CD4-positive, alpha-beta memory T cell (primary cell): ENCODE measurements around the gene NLRC4. TPM values are rescaled to one million over a fixed set of nuclear protein-coding genes. Genes with fewer than 3 reads are reported as not detected.

Source experiments
- CTCF ChIA-PET: fragments of 350-600 bp; sonication (Branson Sonifier 250); formaldehyde crosslinking; loops from one replicate; lab custom pipeline; 2021; ENCODE audit warnings: inconsistent platforms; ENCODE audit not compliant: partially characterized antibody; lab: Charles Lee
- POLR2A ChIA-PET: fragments of 350-600 bp; sonication (Branson Sonifier 250); formaldehyde crosslinking; loops from one replicate; lab custom pipeline; 2021; ENCODE audit not compliant: partially characterized antibody; lab: Charles Lee
- DNase-seq, 5 donors: peaks; one replicate each; pipeline versions ENCODE4 v3.0.0 to v3.0.0-alpha.2; 2020 to 2022; ENCODE audit warnings: mixed read lengths in 1 of 5
- H3K27ac ChIP-seq: one replicate; pipeline ENCODE4 v1.7.0; 2013; ENCODE audit warnings: low read depth, low read length
- H3K27me3 ChIP-seq: 2 replicates; pipeline ENCODE4 v1.7.0; 2013; ENCODE audit warnings: mild to moderate bottlenecking, low read length, moderate library complexity; ENCODE audit not compliant: insufficient read depth
- H3K36me3 ChIP-seq: 2 replicates; pipeline ENCODE4 v1.7.0; 2013; ENCODE audit warnings: mild to moderate bottlenecking, low read length, moderate library complexity; ENCODE audit not compliant: insufficient read depth
- H3K4me1 ChIP-seq: 2 replicates; pipeline ENCODE4 v1.7.0; 2013; ENCODE audit warnings: mild to moderate bottlenecking, low read length, moderate library complexity; ENCODE audit not compliant: insufficient read depth
- H3K4me3 ChIP-seq, 2 donors: one replicate each; pipeline ENCODE4 v1.7.0; 2013; ENCODE audit warnings: low read length in 2 of 2, mild to moderate bottlenecking in 1 of 2
- H3K9me3 ChIP-seq, 2 donors: one replicate each; pipeline ENCODE4 v1.7.0; 2013; ENCODE audit warnings: low read length in 2 of 2, control low read depth in 1 of 2; ENCODE audit not compliant: control insufficient read depth in 1 of 2
- H3K27ac Mint-ChIP-seq, 7 donors: one replicate each; pipeline ENCODE4 v1.8.0; 2020 to 2021; ENCODE audit warnings: mixed read lengths in 7 of 7, mild to moderate bottlenecking in 6 of 7, inconsistent platforms in 3 of 7, moderate library complexity in 3 of 7
- H3K27me3 Mint-ChIP-seq, 2 donors: one replicate each; pipeline ENCODE4 v1.8.0; 2020 to 2021; ENCODE audit warnings: mixed read lengths in 2 of 2
- H3K36me3 Mint-ChIP-seq, 2 donors: one replicate each; pipeline ENCODE4 v1.8.0; 2020 to 2021; ENCODE audit warnings: mixed read lengths in 2 of 2, inconsistent platforms in 1 of 2, mild to moderate bottlenecking in 1 of 2
- H3K4me1 Mint-ChIP-seq, 4 donors: one replicate each; pipeline ENCODE4 v1.8.0; 2020 to 2021; ENCODE audit warnings: mixed read lengths in 4 of 4, mild to moderate bottlenecking in 1 of 4
- H3K4me3 Mint-ChIP-seq, 8 donors: one replicate each; pipeline ENCODE4 v1.8.0; 2020 to 2021; ENCODE audit warnings: mixed read lengths in 8 of 8, mild to moderate bottlenecking in 7 of 8, moderate library complexity in 6 of 8, inconsistent platforms in 3 of 8
- H3K9me3 Mint-ChIP-seq, 8 donors: one replicate each; pipeline ENCODE4 v1.8.0; 2020 to 2021; ENCODE audit warnings: mixed read lengths in 8 of 8, mild to moderate bottlenecking in 5 of 8, inconsistent platforms in 3 of 8, moderate library complexity in 1 of 8
- intact Hi-C: fragments of 100-400 bp; cut with micrococcal nuclease; formaldehyde crosslinking; loops from one replicate; pipeline ENCODE4 v1.15.1; 2023
- polyA plus RNA-seq, 2 donors: library from polyadenylated mRNA; unstranded; fragments of 300-500 nt; fragmentation: Illumina TruSeq; gene quantifications; one replicate each; pipeline ENCODE4 v1.2.3, GENCODE V29; 2021
- total RNA-seq, 2 experiments: library from RNA; stranded (reverse); gene quantifications; one replicate each; pipeline ENCODE4 v1.2.3, GENCODE V29; 2021

Gene NLRC4
- total and polyA plus RNA-seq, 4 experiments from 2014 or later, result 0.11 to 0.24 (median 0.20) TPM; not detected in 1

- CTCF ChIA-PET, result no interaction called here
- Histone ChIP-seq H3K27me3 (no peaks in the 10 kb centered on the region), H3K4me3 (no peak overlapping the region), H3K27ac (no peak overlapping the region), H3K9me3 (no peaks in the 10 kb centered on the region), H3K4me1 (no peaks in the 10 kb centered on the region), H3K36me3 (no peaks in the 10 kb centered on the region)
- no peak overlapping the region for H3K4me3 Mint-ChIP-seq
- intact Hi-C loops, result no loop called here
- H3K27ac Mint-ChIP-seq, result no peak overlapping the region
- no peaks in the 10 kb centered on the region for H3K9me3 Mint-ChIP-seq
- no peak for DNase-seq
- H3K27me3 Mint-ChIP-seq, result peaks cover 1 to 3% of the 10 kb centered on the region in 2 donors
- POLR2A ChIA-PET, result no interaction called here
- peaks cover 0 to 1% (median 0%) of the 10 kb centered on the region in 4 donors for H3K4me1 Mint-ChIP-seq
- H3K36me3 Mint-ChIP-seq, result no peaks in the 10 kb centered on the region
These were observed 6.4 kb upstream of the NLRC4 start for GRCh38 chr2:32271063-32271462.

GRCh38 chr2:32262105-32262504 is 2.6 kb downstream of the NLRC4 start:
- H3K27me3 ChIP-seq, result no peaks in the 10 kb centered on the region
- no peaks in the 10 kb centered on the region for H3K9me3 ChIP-seq
- H3K4me3 ChIP-seq, result no peak overlapping the region
- no peaks in the 10 kb centered on the region for H3K36me3 ChIP-seq
- intact Hi-C loops, result no loop called here
- no peak overlapping the region for H3K27ac ChIP-seq
- peaks cover 4% of the 10 kb centered on the region for H3K4me1 ChIP-seq
- DNase-seq, result no peak
- peaks cover 0 to 4% of the 10 kb centered on the region in 2 donors for H3K27me3 Mint-ChIP-seq
- no peaks in the 10 kb centered on the region for H3K9me3 Mint-ChIP-seq
- no peaks in the 10 kb centered on the region for H3K36me3 Mint-ChIP-seq
- H3K4me1 Mint-ChIP-seq, result peaks cover 2 to 5% (median 4%) of the 10 kb centered on the region in 4 donors
- no peak overlapping the region for H3K4me3 Mint-ChIP-seq
- ChIA-PET CTCF (no interaction called here), POLR2A (no interaction called here)
- peak overlapping the region in 1 of 7 donors; percentile 18 for H3K27ac Mint-ChIP-seq

GRCh38 chr2:32260376-32260775 is 4.3 kb downstream of the NLRC4 start:
- peaks cover 2 to 5% (median 4%) of the 10 kb centered on the region in 4 donors for H3K4me1 Mint-ChIP-seq
- peaks cover 0 to 4% of the 10 kb centered on the region in 2 donors for H3K27me3 Mint-ChIP-seq
- no peak overlapping the region for H3K27ac ChIP-seq
- intact Hi-C loops, result no loop called here
- no peak for DNase-seq
- no peaks in the 10 kb centered on the region for H3K9me3 ChIP-seq
- H3K4me1 ChIP-seq, result peaks cover 4% of the 10 kb centered on the region
- no peaks in the 10 kb centered on the region for H3K9me3 Mint-ChIP-seq
- H3K27ac Mint-ChIP-seq, result no peak overlapping the region
- no peak overlapping the region for H3K4me3 Mint-ChIP-seq
- no peaks in the 10 kb centered on the region for H3K27me3 ChIP-seq
- no peak overlapping the region for H3K4me3 ChIP-seq
- no peaks in the 10 kb centered on the region for H3K36me3 Mint-ChIP-seq
- POLR2A ChIA-PET, result no interaction called here
- no peaks in the 10 kb centered on the region for H3K36me3 ChIP-seq
- CTCF ChIA-PET, result no interaction called here

GRCh38 chr2:32258242-32258641 is 6.4 kb downstream of the NLRC4 start:
- H3K27ac ChIP-seq, result no peak overlapping the region
- POLR2A ChIA-PET, result no interaction called here
- no peaks in the 10 kb centered on the region for H3K4me1 ChIP-seq
- H3K9me3 ChIP-seq, result no peaks in the 10 kb centered on the region
- Mint-ChIP-seq H3K4me3 (no peak overlapping the region), H3K27ac (no peak overlapping the region), H3K9me3 (no peaks in the 10 kb centered on the region), H3K27me3 (peaks cover 0 to 4% of the 10 kb centered on the region in 2 donors), H3K36me3 (no peaks in the 10 kb centered on the region), H3K4me1 (no peaks in the 10 kb centered on the region)
- no peak for DNase-seq
- no peak overlapping the region for H3K4me3 ChIP-seq
- H3K36me3 ChIP-seq, result no peaks in the 10 kb centered on the region
- intact Hi-C loops, result no loop called here
- no peaks in the 10 kb centered on the region for H3K27me3 ChIP-seq
- CTCF ChIA-PET, result no interaction called here

- H3K4me1 Mint-ChIP-seq, result no peaks in the 10 kb centered on the region
- Histone ChIP-seq H3K27me3 (no peaks in the 10 kb centered on the region), H3K4me1 (no peaks in the 10 kb centered on the region), H3K27ac (no peak overlapping the region), H3K9me3 (no peaks in the 10 kb centered on the region), H3K36me3 (no peaks in the 10 kb centered on the region), H3K4me3 (no peak overlapping the region)
- no peak overlapping the region for H3K4me3 Mint-ChIP-seq
- no peak for DNase-seq
- H3K27ac Mint-ChIP-seq, result no peak overlapping the region
- CTCF ChIA-PET, result no interaction called here
- H3K27me3 Mint-ChIP-seq, result no peaks in the 10 kb centered on the region
- no peaks in the 10 kb centered on the region for H3K36me3 Mint-ChIP-seq
- intact Hi-C loops, result no loop called here
- H3K9me3 Mint-ChIP-seq, result no peaks in the 10 kb centered on the region
- POLR2A ChIA-PET, result no interaction called here
These were observed 14.4 kb downstream of the NLRC4 start for GRCh38 chr2:32250290-32250689.

- H3K9me3 Mint-ChIP-seq, result no peaks in the 10 kb centered on the region
- H3K4me3 Mint-ChIP-seq, result no peak overlapping the region
- H3K4me1 Mint-ChIP-seq, result no peaks in the 10 kb centered on the region
- CTCF ChIA-PET, result interaction anchor here (1.0 kb wide), 1 partner anchor 8 kb away, joined by 3 read pairs; no protein-coding TSS in a partner anchor
- intact Hi-C loops, result no loop called here
- POLR2A ChIA-PET, result no interaction called here
- Histone ChIP-seq H3K36me3 (no peaks in the 10 kb centered on the region), H3K27ac (no peak overlapping the region), H3K27me3 (no peaks in the 10 kb centered on the region), H3K9me3 (no peaks in the 10 kb centered on the region), H3K4me3 (no peak overlapping the region), H3K4me1 (no peaks in the 10 kb centered on the region)
- H3K36me3 Mint-ChIP-seq, result no peaks in the 10 kb centered on the region
- DNase-seq, result no peak
- H3K27ac Mint-ChIP-seq, result peak overlapping the region in 1 of 7 donors; percentile 35
- H3K27me3 Mint-ChIP-seq, result no peaks in the 10 kb centered on the region
These were observed 14.9 kb downstream of the NLRC4 start for GRCh38 chr2:32249731-32250236.

GRCh38 chr2:32248299-32248698 is 16.4 kb downstream of the NLRC4 start:
- CTCF ChIA-PET, result interaction anchor here (0.9 kb wide), 1 partner anchor 33 kb away, joined by 3 read pairs; no protein-coding TSS in a partner anchor
- intact Hi-C loops, result no loop called here

More at GRCh38 chr2:32248299-32248698, 16.4 kb downstream of the NLRC4 start:
- Mint-ChIP-seq H3K36me3 (no peaks in the 10 kb centered on the region), H3K4me1 (no peaks in the 10 kb centered on the region), H3K4me3 (no peak overlapping the region), H3K27ac (no peak overlapping the region), H3K9me3 (no peaks in the 10 kb centered on the region), H3K27me3 (no peaks in the 10 kb centered on the region)
- H3K9me3 ChIP-seq, result no peaks in the 10 kb centered on the region
- no peak overlapping the region for H3K27ac ChIP-seq
- no peaks in the 10 kb centered on the region for H3K36me3 ChIP-seq
- H3K4me1 ChIP-seq, result no peaks in the 10 kb centered on the region
- DNase-seq, result no peak
- POLR2A ChIA-PET, result no interaction called here
- H3K4me3 ChIP-seq, result no peak overlapping the region
- no peaks in the 10 kb centered on the region for H3K27me3 ChIP-seq
